GM21737 (cell line): Measurements from ENCODE around the gene SLC22A31.
A peak's percentile ranks its signal among the peaks of the same experiment; 100 is the strongest.

Source experiments
- ATAC-seq: cut with Tn5 transposase; IDR thresholded peaks from one replicate; pipeline ENCODE4 v1.9.1; 2021; ENCODE audit warnings: mild to moderate bottlenecking, moderate library complexity; ENCODE audit not compliant: unreplicated experiment

Gene SLC22A31

GRCh38 chr16:89179656-89180315 lies 20.6 kb downstream of the SLC22A31 start:
- no peak for ATAC-seq

GRCh38 chr16:89179148-89179484 lies 21.2 kb downstream of the SLC22A31 start:
- no peak for ATAC-seq

GRCh38 chr16:89178453-89179147 lies 21.7 kb downstream of the SLC22A31 start:
- no peak for ATAC-seq

GRCh38 chr16:89177501-89177900 lies 22.8 kb downstream of the SLC22A31 start:
- no peak for ATAC-seq

- ATAC-seq, result no peak
Observed at GRCh38 chr16:89176717-89177116, 23.6 kb downstream of the SLC22A31 start.

- ATAC-seq, result no peak
Observed at GRCh38 chr16:89176147-89176690, 24.1 kb downstream of the SLC22A31 start.

GRCh38 chr16:89175280-89176146 lies 24.8 kb downstream of the SLC22A31 start:
- ATAC-seq, result no peak

- no peak for ATAC-seq
Observed at GRCh38 chr16:89174877-89175276, 25.5 kb downstream of the SLC22A31 start.

GRCh38 chr16:89174055-89174827 lies 26.1 kb downstream of the SLC22A31 start:
- ATAC-seq, result no peak

GRCh38 chr16:89173174-89173921 lies 27.0 kb downstream of the SLC22A31 start:
- no peak for ATAC-seq

GRCh38 chr16:89172528-89173173 lies 27.7 kb downstream of the SLC22A31 start:
- no peak for ATAC-seq

GRCh38 chr16:89172171-89172527 lies 28.2 kb downstream of the SLC22A31 start:
- no peak for ATAC-seq

- peak; percentile 76 for ATAC-seq
Observed at GRCh38 chr16:89171216-89172170, 28.8 kb downstream of the SLC22A31 start, which contains the start of gene CDH15. Gene CDH15 (plus strand): TSS chr16:89171748. CDS start chr16:89171832, 84 bp downstream.

- no peak for ATAC-seq
Observed at GRCh38 chr16:89170346-89171215, 29.8 kb downstream of the SLC22A31 start.

- no peak for ATAC-seq
Observed at GRCh38 chr16:89169778-89170177, 30.6 kb downstream of the SLC22A31 start.

- ATAC-seq, result no peak
Observed at GRCh38 chr16:89168381-89169189, 31.8 kb downstream of the SLC22A31 start.
